Choroid plexus epithelial cell (primary cell): ENCODE data around the gene DYNLT5.
"Not testable (repeated sequence)": the region's sequence is repeated elsewhere in the genome, so short reads cannot be mapped to it uniquely, and the experiment has no call there.

Experiments
- DNase-seq: peaks from one replicate; pipeline ENCODE4 v3.0.0-alpha.2; 2010; ENCODE audit warnings: low read depth
- H3K4me3 ChIP-seq: 2 replicates; pipeline ENCODE4 v1.5.1; 2011; ENCODE audit warnings: low read depth, mild to moderate bottlenecking, control low read depth, low read length, moderate library complexity
- TF ChIP-seq, protein P1 (sequence below): conservative IDR thresholded peaks from 2 replicates; pipeline ENCODE4 v1.5.1; 2011; ENCODE audit warnings: low read depth, mild to moderate bottlenecking, control low read depth, inconsistent platforms, low read length, moderate library complexity

The DYNLT5 gene

DNA sequence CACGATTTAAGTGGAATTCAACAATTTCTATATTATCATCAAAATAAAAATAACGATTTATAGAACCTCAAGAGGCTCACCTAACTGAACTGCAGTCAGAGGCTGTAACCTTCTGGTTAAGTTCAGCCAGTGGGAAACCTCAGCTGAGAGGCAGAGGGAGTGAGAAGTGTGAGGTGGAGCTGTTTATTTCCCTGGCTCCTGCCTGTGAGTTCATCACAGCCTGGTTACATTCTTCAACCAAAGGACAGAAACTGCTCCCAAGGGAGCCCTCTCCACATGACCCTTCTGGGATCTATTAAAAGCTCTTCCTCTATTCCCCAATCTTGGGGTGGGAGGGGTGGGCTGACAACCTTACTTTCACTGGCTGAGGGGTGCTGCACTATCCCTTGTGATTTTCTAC, 22.2 kb downstream of the DYNLT5 start:
- H3K4me3 ChIP-seq = no peak overlapping the region
- TF ChIP-seq, protein P1, sequence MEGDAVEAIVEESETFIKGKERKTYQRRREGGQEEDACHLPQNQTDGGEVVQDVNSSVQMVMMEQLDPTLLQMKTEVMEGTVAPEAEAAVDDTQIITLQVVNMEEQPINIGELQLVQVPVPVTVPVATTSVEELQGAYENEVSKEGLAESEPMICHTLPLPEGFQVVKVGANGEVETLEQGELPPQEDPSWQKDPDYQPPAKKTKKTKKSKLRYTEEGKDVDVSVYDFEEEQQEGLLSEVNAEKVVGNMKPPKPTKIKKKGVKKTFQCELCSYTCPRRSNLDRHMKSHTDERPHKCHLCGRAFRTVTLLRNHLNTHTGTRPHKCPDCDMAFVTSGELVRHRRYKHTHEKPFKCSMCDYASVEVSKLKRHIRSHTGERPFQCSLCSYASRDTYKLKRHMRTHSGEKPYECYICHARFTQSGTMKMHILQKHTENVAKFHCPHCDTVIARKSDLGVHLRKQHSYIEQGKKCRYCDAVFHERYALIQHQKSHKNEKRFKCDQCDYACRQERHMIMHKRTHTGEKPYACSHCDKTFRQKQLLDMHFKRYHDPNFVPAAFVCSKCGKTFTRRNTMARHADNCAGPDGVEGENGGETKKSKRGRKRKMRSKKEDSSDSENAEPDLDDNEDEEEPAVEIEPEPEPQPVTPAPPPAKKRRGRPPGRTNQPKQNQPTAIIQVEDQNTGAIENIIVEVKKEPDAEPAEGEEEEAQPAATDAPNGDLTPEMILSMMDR = no peak
- DNase-seq = no peak

DNA sequence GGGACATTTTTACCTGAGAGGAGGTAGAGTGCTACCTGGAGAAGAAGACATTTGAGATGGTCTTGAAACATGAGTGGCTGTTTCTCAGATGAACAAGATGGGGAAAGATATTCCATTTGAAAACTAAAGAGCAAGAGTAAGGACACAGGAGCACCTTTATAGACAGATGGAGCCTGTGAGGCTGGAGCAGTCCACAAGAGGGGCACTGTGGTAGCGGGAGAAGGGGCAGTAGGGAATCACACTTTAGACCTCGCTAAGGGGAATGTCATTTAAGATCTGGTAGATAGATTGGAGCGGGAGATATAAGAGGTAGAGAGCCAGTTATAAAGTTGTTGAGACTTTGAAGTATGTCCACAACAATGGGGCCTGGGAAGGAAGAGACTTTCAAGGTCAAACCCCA, 23.4 kb downstream of the DYNLT5 start:
- no peak for DNase-seq
- TF ChIP-seq, protein P1 = no peak
- H3K4me3 ChIP-seq = no peak overlapping the region

DNA sequence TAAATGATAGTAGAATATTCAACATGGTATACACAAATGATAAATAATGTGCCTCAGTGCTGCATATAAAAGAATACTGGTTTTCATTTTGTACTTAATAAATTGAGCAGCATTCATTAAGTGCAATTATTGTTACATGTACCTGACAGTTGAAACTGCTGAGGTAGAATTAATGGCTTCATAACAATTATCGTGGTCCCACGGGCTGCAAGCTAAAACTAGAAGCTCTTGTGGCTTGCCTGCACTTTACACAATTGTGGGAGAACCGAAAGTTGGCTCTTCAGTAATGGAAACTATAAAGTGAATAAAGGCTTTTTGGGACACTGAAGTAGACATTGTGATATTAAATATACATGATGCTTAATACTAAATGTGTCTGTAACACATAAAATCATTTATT, 25.6 kb downstream of the DYNLT5 start:
- no peak for DNase-seq
- H3K4me3 ChIP-seq = no peak overlapping the region
- TF ChIP-seq, protein P1 = no peak

DNA sequence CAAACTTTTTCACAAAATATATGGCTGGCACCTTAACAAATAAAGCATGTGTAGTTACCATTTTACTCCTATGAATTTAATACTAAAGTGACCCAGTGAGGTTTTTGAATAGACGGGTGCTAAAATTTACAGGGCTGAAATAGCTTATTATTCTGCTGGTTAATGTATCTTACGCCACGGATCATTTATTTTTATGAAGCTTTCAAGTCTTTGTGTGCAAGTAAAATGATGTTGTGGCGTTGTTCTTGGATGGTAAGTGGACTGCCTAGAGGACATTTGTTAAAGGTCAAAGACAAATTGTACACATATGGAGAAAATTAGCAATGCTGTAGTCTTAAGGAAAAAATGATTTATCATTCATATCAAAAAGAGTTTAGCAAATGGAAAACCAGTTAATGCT, 26.0 kb downstream of the DYNLT5 start:
- no peak for DNase-seq
- H3K4me3 ChIP-seq = no peak overlapping the region
- TF ChIP-seq, protein P1 = no peak

DNA sequence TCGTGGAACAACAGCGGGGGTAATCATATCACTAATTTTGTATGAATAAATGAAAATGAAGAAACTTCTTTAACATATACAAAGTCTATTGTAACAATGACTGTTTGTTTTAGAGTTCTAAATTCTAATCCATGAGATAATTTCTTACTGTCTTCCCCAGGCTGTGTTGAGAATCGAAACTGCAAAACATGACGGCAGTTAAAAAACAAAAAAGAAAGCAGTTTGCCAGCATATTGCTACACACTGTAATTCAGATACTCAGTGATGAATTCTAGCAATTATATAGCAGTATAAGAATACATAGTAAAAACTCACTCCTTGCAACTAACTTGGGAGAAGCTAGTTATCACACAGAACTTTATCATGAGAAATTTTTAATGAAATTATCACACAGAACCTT, 26.7 kb downstream of the DYNLT5 start:
- no peak overlapping the region for H3K4me3 ChIP-seq
- TF ChIP-seq, protein P1 = no peak

DNA sequence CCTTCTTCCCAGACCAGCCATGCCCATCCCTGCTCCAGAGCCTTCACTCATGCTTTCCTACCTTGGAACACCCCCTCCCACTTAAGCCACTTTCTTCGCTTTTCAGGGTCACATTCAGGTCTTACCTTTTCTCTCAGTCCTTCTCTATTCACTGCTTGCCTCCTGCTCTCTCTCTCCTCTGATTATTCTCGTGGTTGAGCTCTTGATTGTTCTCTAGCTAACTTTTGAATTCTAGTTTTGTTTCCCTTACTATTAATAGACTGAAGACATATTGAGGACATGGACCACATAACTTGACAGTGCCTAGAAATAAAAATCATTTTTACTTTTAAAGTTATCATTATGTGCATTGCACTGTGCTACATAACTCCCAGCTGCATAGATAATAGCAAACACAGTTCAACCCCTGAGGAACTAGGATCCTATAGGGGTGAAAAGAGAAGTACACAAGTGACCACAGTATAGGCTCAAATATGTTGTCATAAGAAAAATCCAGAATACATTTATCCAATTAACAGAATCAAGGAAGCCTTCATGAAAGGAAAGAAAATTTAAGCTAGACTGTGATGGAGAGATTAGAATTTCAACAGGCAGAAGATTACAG, 27.3 kb downstream of the DYNLT5 start:
- no peak overlapping the region for H3K4me3 ChIP-seq
- TF ChIP-seq, protein P1 = no peak
- DNase-seq = no peak

More for the DNA sequence above, 26.7 kb downstream of the DYNLT5 start:
- no peak for DNase-seq

DNA sequence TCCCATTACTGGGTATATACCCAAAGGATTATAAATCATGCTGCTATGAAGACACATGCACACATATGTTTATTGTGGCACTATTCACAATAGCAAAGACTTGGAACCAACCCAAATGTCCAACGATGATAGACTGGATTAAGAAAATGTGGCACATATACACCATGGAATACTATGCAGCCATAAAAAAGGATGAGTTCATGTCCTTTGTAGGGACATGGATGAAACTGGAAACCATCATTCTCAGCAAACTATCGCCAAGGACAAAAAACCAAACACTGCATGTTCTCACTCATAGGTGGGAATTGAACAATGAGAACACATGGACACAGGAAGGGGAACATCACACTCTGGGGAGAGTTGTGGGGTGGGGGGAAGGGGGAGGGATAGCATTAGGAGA, 33.5 kb downstream of the DYNLT5 start:
- not testable (repeated sequence) for H3K4me3 ChIP-seq, DNase-seq
